HG02970 (cell line): Measurements from ENCODE around the gene TBC1D32.

Source experiments
- ATAC-seq: cut with Tn5 transposase; IDR thresholded peaks from one replicate; pipeline ENCODE4 v1.9.1; 2021; ENCODE audit warnings: mild to moderate bottlenecking, moderate library complexity, moderate number of reproducible peaks; ENCODE audit not compliant: unreplicated experiment, low FRiP score

TBC1D32 gene

DNA sequence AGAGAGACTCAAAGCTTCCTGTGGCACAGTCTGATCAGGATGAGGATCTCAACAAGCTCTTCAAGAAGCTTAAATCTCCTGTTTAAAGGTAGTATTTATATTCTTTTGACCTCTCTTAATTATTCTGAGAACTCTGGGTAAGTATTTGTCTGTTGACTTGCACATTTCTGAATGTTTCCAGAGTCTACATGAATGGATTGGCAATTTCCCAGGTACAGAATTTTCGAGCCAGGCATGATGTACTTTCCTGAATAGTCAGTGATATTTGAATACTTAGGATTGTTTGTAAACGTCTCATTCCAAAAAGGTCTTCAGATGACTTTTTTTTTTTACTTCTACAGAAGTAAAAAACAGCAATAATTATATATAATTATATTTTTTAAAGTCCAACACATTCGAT, 293.4 kb downstream of the TBC1D32 start:
- ATAC-seq, result no peak

GRCh38 chr6:121033091-121033490, 301.2 kb downstream of the TBC1D32 start:
- ATAC-seq, result no peak

DNA sequence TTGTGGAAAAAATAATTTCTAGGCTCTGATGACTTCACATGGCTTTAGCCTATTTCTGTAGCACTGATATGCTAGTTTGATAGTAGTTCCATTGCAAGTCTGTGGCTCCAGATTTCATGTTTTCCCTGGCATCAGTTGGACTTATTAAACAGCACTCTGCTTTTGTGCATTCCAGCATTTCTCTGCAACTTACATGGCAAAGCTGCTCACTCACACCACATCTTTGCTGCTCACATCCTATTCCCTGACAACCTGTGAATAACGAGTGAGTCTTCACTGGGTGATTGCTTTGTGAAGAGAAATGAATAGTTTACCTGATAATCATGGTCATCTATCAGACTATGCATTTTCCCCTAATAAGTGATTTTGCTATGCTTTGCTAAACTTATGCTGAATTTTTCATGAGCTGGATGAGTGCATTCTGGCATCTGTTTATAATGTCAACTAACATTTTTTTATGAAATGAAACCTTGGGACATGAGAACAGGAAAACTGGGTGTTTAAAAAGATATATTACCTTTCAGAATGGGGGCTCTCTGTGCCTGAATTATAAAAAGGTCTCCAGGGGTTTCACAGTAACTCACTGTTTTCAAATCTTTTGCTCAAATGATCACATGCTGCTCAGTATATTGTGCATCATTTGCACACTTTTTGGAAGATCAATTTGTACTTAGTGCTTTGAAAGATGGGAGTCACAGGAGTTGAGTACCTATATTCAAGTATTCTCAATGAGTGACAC, 301.8 kb downstream of the TBC1D32 start:
- ATAC-seq, result no peak
